Measurements from ENCODE around the gene UBE2E2.

The UBE2E2 gene

DNA sequence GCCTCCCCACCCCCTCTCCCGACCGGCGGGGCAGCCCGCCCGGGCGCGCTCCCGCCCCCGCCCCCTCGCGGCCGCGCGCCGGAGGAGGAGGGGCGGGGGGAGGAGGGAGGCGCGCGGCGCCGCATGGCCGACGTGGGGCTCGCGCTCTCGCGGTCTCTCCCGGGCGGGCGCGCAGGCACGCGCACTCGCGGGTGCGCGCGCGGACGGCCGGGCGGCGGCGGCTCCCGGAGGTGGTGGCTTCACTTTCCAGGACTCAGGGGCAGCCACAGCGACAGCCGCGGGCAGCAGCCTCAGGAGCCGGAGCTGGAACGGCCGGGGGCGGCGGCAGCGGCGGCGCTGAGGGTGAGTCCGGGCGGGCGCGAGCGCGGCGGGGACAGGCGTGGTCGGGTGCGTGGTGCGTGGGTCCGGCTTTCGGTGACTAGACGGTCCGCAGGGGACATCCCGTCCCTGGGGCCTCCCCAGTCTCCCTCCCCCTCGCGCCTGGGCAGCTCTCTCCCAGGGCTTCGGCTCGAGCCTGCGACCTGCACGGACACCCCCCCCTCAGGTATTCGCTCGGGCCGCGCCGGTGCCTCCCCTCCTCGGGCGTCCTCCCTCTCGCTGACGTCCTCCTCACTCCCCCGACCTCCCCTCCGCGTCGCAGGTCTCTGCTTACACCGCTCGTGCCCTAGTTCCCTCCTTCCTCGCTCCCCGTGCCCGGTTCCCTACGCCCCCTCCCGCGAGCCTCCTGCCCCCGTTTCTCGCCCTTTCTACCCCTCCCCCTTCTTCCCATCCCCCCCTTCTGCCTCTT is at the start of gene UBE2E2 (continued):
- TF ChIP-seq, protein P1, sequence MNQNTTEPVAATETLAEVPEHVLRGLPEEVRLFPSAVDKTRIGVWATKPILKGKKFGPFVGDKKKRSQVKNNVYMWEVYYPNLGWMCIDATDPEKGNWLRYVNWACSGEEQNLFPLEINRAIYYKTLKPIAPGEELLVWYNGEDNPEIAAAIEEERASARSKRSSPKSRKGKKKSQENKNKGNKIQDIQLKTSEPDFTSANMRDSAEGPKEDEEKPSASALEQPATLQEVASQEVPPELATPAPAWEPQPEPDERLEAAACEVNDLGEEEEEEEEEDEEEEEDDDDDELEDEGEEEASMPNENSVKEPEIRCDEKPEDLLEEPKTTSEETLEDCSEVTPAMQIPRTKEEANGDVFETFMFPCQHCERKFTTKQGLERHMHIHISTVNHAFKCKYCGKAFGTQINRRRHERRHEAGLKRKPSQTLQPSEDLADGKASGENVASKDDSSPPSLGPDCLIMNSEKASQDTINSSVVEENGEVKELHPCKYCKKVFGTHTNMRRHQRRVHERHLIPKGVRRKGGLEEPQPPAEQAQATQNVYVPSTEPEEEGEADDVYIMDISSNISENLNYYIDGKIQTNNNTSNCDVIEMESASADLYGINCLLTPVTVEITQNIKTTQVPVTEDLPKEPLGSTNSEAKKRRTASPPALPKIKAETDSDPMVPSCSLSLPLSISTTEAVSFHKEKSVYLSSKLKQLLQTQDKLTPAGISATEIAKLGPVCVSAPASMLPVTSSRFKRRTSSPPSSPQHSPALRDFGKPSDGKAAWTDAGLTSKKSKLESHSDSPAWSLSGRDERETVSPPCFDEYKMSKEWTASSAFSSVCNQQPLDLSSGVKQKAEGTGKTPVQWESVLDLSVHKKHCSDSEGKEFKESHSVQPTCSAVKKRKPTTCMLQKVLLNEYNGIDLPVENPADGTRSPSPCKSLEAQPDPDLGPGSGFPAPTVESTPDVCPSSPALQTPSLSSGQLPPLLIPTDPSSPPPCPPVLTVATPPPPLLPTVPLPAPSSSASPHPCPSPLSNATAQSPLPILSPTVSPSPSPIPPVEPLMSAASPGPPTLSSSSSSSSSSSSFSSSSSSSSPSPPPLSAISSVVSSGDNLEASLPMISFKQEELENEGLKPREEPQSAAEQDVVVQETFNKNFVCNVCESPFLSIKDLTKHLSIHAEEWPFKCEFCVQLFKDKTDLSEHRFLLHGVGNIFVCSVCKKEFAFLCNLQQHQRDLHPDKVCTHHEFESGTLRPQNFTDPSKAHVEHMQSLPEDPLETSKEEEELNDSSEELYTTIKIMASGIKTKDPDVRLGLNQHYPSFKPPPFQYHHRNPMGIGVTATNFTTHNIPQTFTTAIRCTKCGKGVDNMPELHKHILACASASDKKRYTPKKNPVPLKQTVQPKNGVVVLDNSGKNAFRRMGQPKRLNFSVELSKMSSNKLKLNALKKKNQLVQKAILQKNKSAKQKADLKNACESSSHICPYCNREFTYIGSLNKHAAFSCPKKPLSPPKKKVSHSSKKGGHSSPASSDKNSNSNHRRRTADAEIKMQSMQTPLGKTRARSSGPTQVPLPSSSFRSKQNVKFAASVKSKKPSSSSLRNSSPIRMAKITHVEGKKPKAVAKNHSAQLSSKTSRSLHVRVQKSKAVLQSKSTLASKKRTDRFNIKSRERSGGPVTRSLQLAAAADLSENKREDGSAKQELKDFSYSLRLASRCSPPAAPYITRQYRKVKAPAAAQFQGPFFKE (tag by site-specific recombination; IDR thresholded peaks at IDR 0.05; ENCODE audit: borderline replicate concordance), result no peak
- TF ChIP-seq ZBTB17 (tag by site-specific recombination; IDR thresholded peaks at IDR 0.05) (no peak; the same call in 1 of the 2 replicates), BCL11B (tag by site-specific recombination; IDR thresholded peaks at IDR 0.05; ENCODE audit: low read depth) (no peak), ZNF248 (tag by site-specific recombination; IDR thresholded peaks at IDR 0.05) (no peak), ZNF354C (tag by site-specific recombination; IDR thresholded peaks at IDR 0.05; ENCODE audit: borderline replicate concordance, low read depth) (no peak), ZNF660 (tag by site-specific recombination; IDR thresholded peaks at IDR 0.05) (no peak), ZNF223 (tag by site-specific recombination; IDR thresholded peaks at IDR 0.05) (no peak), KLF9 (tag by site-specific recombination; IDR thresholded peaks at IDR 0.05; ENCODE audit: low read depth) (peak; percentile 45), ZNF133 (tag by site-specific recombination; IDR thresholded peaks at IDR 0.05) (no peak), ZNF560 (tag by site-specific recombination; IDR thresholded peaks at IDR 0.05; ENCODE audit: borderline replicate concordance) (no peak), ZNF335 (tag by site-specific recombination; conservative IDR thresholded peaks at IDR 0.05) (no peak), KLF10 (tag by site-specific recombination; IDR thresholded peaks at IDR 0.05) (peak; percentile 26; the same call in 1 of the 2 replicates), GLIS1 (tag by site-specific recombination; IDR thresholded peaks at IDR 0.05) (peak; percentile 83), ZNF221 (tag by site-specific recombination; IDR thresholded peaks at IDR 0.05; ENCODE audit: borderline replicate concordance) (no peak), INSM2 (tag by site-specific recombination; IDR thresholded peaks at IDR 0.05) (no peak), ZNF837 (tag by site-specific recombination; IDR thresholded peaks at IDR 0.05) (no peak), ZBTB26 (tag by site-specific recombination; optimal IDR thresholded peaks at IDR 0.05) (peak; percentile 83), ZNF394 (tag by site-specific recombination; IDR thresholded peaks at IDR 0.05; ENCODE audit: borderline replicate concordance) (no peak), HOXA7 (CRISPR knock-in tag; IDR thresholded peaks at IDR 0.05; ENCODE audit: borderline replicate concordance) (no peak), KLF1 (tag by site-specific recombination; IDR thresholded peaks at IDR 0.05) (peak; percentile 17; the same call in 1 of the 2 replicates), ZSCAN23 (tag by site-specific recombination; IDR thresholded peaks at IDR 0.05) (no peak), ZNF10 (tag by site-specific recombination; IDR thresholded peaks at IDR 0.05) (no peak), ZNF239 (tag by site-specific recombination; IDR thresholded peaks at IDR 0.05) (no peak), SETDB1 (IDR thresholded peaks at IDR 0.05; ENCODE audit: insufficient read length, low read length) (no peak), OSR2 (tag by site-specific recombination; IDR thresholded peaks at IDR 0.05) (no peak)
- TF ChIP-seq, protein P2, sequence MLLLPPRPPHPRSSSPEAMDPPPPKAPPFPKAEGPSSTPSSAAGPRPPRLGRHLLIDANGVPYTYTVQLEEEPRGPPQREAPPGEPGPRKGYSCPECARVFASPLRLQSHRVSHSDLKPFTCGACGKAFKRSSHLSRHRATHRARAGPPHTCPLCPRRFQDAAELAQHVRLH (tag by site-specific recombination; IDR thresholded peaks at IDR 0.05), result no peak
- TF ChIP-seq, protein P3, sequence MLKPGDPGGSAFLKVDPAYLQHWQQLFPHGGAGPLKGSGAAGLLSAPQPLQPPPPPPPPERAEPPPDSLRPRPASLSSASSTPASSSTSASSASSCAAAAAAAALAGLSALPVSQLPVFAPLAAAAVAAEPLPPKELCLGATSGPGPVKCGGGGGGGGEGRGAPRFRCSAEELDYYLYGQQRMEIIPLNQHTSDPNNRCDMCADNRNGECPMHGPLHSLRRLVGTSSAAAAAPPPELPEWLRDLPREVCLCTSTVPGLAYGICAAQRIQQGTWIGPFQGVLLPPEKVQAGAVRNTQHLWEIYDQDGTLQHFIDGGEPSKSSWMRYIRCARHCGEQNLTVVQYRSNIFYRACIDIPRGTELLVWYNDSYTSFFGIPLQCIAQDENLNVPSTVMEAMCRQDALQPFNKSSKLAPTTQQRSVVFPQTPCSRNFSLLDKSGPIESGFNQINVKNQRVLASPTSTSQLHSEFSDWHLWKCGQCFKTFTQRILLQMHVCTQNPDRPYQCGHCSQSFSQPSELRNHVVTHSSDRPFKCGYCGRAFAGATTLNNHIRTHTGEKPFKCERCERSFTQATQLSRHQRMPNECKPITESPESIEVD (tag by site-specific recombination; IDR thresholded peaks at IDR 0.05), result no peak
- TF ChIP-seq, protein P4, sequence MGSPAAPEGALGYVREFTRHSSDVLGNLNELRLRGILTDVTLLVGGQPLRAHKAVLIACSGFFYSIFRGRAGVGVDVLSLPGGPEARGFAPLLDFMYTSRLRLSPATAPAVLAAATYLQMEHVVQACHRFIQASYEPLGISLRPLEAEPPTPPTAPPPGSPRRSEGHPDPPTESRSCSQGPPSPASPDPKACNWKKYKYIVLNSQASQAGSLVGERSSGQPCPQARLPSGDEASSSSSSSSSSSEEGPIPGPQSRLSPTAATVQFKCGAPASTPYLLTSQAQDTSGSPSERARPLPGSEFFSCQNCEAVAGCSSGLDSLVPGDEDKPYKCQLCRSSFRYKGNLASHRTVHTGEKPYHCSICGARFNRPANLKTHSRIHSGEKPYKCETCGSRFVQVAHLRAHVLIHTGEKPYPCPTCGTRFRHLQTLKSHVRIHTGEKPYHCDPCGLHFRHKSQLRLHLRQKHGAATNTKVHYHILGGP (tag by site-specific recombination; IDR thresholded peaks at IDR 0.05), result no peak

Measured in HEK293 (cell line).